Keratinocyte (primary cell): Measurements from ENCODE around the gene TRIM9. TPM values are rescaled to one million over a fixed set of nuclear protein-coding genes. Genes with fewer than 3 reads are reported as not detected.

Source experiments
- DNase-seq: peaks from one replicate; pipeline ENCODE4 v3.0.0-alpha.2; 2011; ENCODE audit warnings: low read depth, missing footprints, low spot score
- FAIRE-seq: peaks from 2 replicates; lab custom pipeline; 2011; peaks lifted over from hg19 to GRCh38; lab: Jason Lieb, UNC
- H2AFZ ChIP-seq: 2 replicates; pipeline ENCODE4 v1.6.0; 2012; ENCODE audit warnings: low read length, control low read depth, inconsistent platforms; ENCODE audit not compliant: control insufficient read depth
- H3K27ac ChIP-seq: 2 replicates; pipeline ENCODE4 v1.5.1; 2011; ENCODE audit warnings: low read length; ENCODE audit not compliant: control insufficient read depth, insufficient read depth
- H3K27me3 ChIP-seq: 3 replicates; pipeline ENCODE4 v1.6.0; 2011; ENCODE audit warnings: low read length; ENCODE audit not compliant: control insufficient read depth, insufficient read depth; ENCODE audit errors: extremely low read depth
- H3K36me3 ChIP-seq, 2 experiments: 2 replicates in 1 of 2; 3 replicates in 1 of 2; pipeline ENCODE4 v1.5.1; 2011; ENCODE audit warnings: low read length in 2 of 2, mild to moderate bottlenecking in 1 of 2; ENCODE audit not compliant: control insufficient read depth in 2 of 2, insufficient read depth in 2 of 2; ENCODE audit errors: extremely low read depth in 1 of 2
- H3K4me1 ChIP-seq: 3 replicates; pipeline ENCODE4 v1.5.1; 2011; ENCODE audit warnings: low read length; ENCODE audit not compliant: control insufficient read depth, insufficient read depth; ENCODE audit errors: extremely low read depth
- H3K4me2 ChIP-seq: 3 replicates; pipeline ENCODE4 v1.6.0; 2011; ENCODE audit warnings: low read depth, low read length; ENCODE audit not compliant: control insufficient read depth, insufficient read depth; ENCODE audit errors: extremely low read depth
- H3K4me3 ChIP-seq, 3 experiments: fragments of 200-600 bp in 1 of 3; sonication (generic) in 1 of 3; 2 replicates in 2 of 3; 3 replicates in 1 of 3; pipeline ENCODE4 v1.5.1; 2011 to 2016; ENCODE audit warnings: low read length in 3 of 3, mild to moderate bottlenecking in 3 of 3, control low read depth in 2 of 3, inconsistent platforms in 1 of 3, low read depth in 1 of 3, mixed read lengths in 1 of 3, mixed run types in 1 of 3, moderate library complexity in 1 of 3; ENCODE audit not compliant: control insufficient read depth in 2 of 3, insufficient read depth in 2 of 3; ENCODE audit errors: extremely low read depth in 1 of 3
- H3K79me2 ChIP-seq: 2 replicates; pipeline ENCODE4 v1.6.0; 2012; ENCODE audit warnings: low read length; ENCODE audit not compliant: control insufficient read depth, insufficient read depth
- H3K9ac ChIP-seq: 3 replicates; pipeline ENCODE4 v1.6.0; 2011; ENCODE audit warnings: low read length; ENCODE audit not compliant: control insufficient read depth, insufficient read depth; ENCODE audit errors: extremely low read depth
- H3K9me1 ChIP-seq: 3 replicates; pipeline ENCODE4 v1.6.0; 2011; ENCODE audit warnings: low read length; ENCODE audit not compliant: control insufficient read depth, insufficient read depth; ENCODE audit errors: extremely low read depth
- H3K9me3 ChIP-seq: 2 replicates; pipeline ENCODE4 v1.5.1; 2012; ENCODE audit warnings: low read depth, low read length; ENCODE audit not compliant: control insufficient read depth
- H4K20me1 ChIP-seq: 3 replicates; pipeline ENCODE4 v1.6.0; 2011; ENCODE audit warnings: low read length; ENCODE audit not compliant: control insufficient read depth, insufficient read depth; ENCODE audit errors: extremely low read depth
- CTCF ChIP-seq, 3 experiments: IDR thresholded peaks in 1 of 3; conservative IDR thresholded peaks in 1 of 3; optimal IDR thresholded peaks in 1 of 3; 2 replicates in 2 of 3; 3 replicates in 1 of 3; pipeline versions ENCODE3 to v1.5.1; 2011; ENCODE audit warnings: low read length in 3 of 3, mild to moderate bottlenecking in 3 of 3, moderate library complexity in 2 of 3, control low read depth in 1 of 3, inconsistent platforms in 1 of 3; ENCODE audit not compliant: insufficient read depth in 2 of 3; ENCODE audit errors: extremely low read depth in 1 of 3
- EZH2 ChIP-seq: IDR thresholded peaks from one replicate; pipeline ENCODE4 v1.6.1; 2012; ENCODE audit warnings: inconsistent platforms, mild to moderate bottlenecking, low read length, moderate library complexity
- dilution Hi-C: fragments of 300-500 bp; cut with MboI; formaldehyde crosslinking; loops from one replicate; pipeline ENCODE4 v1.7.0; 2020; ENCODE audit warnings: low sequenced_read_pairs; ENCODE audit not compliant: extremely low pct_ligation_motif_present
- polyA plus RNA-seq, 5 experiments: library from polyadenylated mRNA; depleted of rRNA in 3 of 5; stranded (reverse) in 3 of 5; stranded (forward) in 1 of 5; unstranded in 1 of 5; fragments of >200 nt; gene quantifications; 1 replicate in 1 of 5; 2 replicates in 3 of 5; 3 replicates in 1 of 5; pipeline versions ENCODE4 v1.2.1 to v1.2.3, GENCODE V29; 2011 to 2012; ENCODE audit warnings: missing spikeins in 2 of 5, low read depth in 1 of 5, low replicate concordance in 1 of 5

The TRIM9 gene
- polyA plus RNA-seq, 1 donor (not counting 4 experiments of a cell fraction or from before 2014, with no cell fraction given): 0.04 TPM

GRCh38 chr14:51117593-51117992 lies 22.7 kb upstream of the TRIM9 start:
- Histone ChIP-seq H3K9me1 (no peaks in the 10 kb centered on the region), H3K36me3 (no peaks in the 10 kb centered on the region), H3K27me3 (peaks cover 8% of the 10 kb centered on the region), H3K4me2 (no peak overlapping the region), H3K9ac (no peak overlapping the region), H3K9me3 (no peaks in the 10 kb centered on the region), H3K27ac (no peak overlapping the region), H4K20me1 (no peaks in the 10 kb centered on the region), H3K4me1 (no peaks in the 10 kb centered on the region), H2AFZ (no peak overlapping the region), H3K79me2 (no peaks in the 10 kb centered on the region), H3K4me3 (no peak overlapping the region)
- dilution Hi-C loops: no loop called here
- DNase-seq (no peak), FAIRE-seq (no peak)
- no peak for TF ChIP-seq EZH2
- TF ChIP-seq CTCF (optimal IDR thresholded peaks at IDR 0.05 in 1 of 3, IDR thresholded peaks at IDR 0.05 in 1 of 3, conservative IDR thresholded peaks at IDR 0.05 in 1 of 3; ENCODE audit: extremely low read depth in 1 of 3, insufficient read depth in 2 of 3, low read length in 3 of 3): no peak

GRCh38 chr14:51116682-51117081 lies 21.8 kb upstream of the TRIM9 start:
- Histone ChIP-seq H3K36me3 (no peaks in the 10 kb centered on the region), H3K4me1 (no peaks in the 10 kb centered on the region), H3K4me3 (no peak overlapping the region), H3K27ac (no peak overlapping the region), H3K27me3 (peaks cover 8% of the 10 kb centered on the region), H4K20me1 (no peaks in the 10 kb centered on the region), H3K9me1 (no peaks in the 10 kb centered on the region), H3K9me3 (no peaks in the 10 kb centered on the region), H3K9ac (no peak overlapping the region), H3K79me2 (no peaks in the 10 kb centered on the region), H2AFZ (no peak overlapping the region), H3K4me2 (no peak overlapping the region)
- TF ChIP-seq EZH2 (no peak), CTCF (optimal IDR thresholded peaks at IDR 0.05 in 1 of 3, IDR thresholded peaks at IDR 0.05 in 1 of 3, conservative IDR thresholded peaks at IDR 0.05 in 1 of 3; ENCODE audit: extremely low read depth in 1 of 3, insufficient read depth in 2 of 3, low read length in 3 of 3) (no peak)
- DNase-seq (no peak), FAIRE-seq (no peak)
- dilution Hi-C loops: no loop called here
